Glomerular visceral epithelial cell (primary cell): Measurements from ENCODE around the gene CASQ2.
A peak's percentile ranks its signal among the peaks of the same experiment; 100 is the strongest.
"Not testable (repeated sequence)": the region's sequence is repeated elsewhere in the genome, so short reads cannot be mapped to it uniquely, and the experiment has no call there.

Source experiments
- DNase-seq: peaks from one replicate; pipeline ENCODE4 v3.0.0-alpha.2; 2016; ENCODE audit errors: extremely low spot score

The CASQ2 gene

GRCh38 chr1:115781343-115781742 is 12.8 kb upstream of the CASQ2 start:
- DNase-seq, result peak; percentile 51

- not testable (repeated sequence) for DNase-seq
These were observed 12.1 kb upstream of the CASQ2 start for GRCh38 chr1:115780655-115781054.

- not testable (repeated sequence) for DNase-seq
These were observed 10.6 kb upstream of the CASQ2 start for GRCh38 chr1:115779075-115779474.

DNA sequence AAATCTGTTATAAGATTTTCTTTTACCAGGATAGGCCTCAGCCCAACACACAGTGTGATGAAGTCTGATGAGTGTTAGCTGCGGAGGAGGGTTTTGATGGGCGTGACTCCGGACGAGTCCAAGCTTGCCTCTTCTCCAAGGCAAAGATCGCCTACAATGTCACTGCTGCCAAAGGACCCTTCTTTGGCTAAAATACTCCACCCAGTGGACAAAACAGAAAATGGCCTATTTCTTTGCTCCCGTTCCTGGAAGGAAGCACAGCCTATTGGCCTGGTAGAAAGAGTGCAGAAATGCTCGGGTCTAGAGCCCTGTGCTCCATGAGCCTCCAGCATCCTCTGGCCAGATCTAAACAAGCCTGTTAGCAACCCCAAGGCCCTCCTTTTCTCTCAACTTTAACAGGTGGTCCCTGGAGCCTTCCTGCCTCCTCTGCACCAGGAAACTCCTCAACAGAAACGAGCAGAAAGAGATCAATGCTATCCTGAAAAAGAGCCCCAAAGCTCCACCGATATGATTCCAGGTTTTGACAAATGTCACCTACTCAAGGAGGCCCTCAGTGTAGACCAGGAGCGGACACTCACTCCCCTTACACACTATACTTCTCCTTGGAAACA is 3.4 kb upstream of the CASQ2 start:
- peak; percentile 82 for DNase-seq

DNA sequence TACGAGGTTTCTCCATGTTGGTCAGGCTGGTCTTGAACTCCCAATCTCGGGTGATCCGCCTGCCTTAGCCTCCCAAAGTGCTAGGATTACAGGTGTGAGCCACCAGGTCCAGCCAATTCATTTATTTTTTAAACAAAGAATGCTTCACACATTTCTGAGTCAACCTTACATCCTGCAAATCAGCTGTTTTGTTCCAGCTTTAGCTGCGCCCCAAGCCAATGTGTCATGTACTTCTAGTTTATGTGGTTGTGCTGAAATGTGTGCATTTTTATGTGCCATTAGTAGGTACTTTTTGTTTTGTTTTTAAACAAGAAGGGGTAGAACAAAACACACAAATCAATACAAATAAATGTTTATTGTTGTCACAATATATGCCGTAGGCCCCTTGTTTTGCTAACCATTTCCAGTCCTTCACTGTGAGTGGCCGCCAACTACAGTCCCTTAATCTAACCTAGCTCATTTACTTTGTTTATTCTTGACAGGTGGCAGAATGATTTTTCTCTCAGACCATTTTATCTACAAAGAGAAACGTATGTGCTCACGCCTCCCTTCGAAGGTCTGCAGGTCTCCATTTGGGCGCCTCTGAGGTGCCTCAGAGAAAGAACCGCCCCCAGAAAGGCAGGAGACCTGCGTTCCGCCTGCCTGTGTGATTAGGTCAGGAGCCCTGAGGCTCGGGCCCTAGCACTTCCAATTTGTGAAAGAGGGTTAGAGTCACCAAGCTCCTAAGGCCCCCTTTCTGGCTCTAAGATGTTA is 2.8 kb upstream of the CASQ2 start:
- no peak for DNase-seq

GRCh38 chr1:115767403-115767802 is 1.1 kb downstream of the CASQ2 start:
- DNase-seq, result no peak

DNA sequence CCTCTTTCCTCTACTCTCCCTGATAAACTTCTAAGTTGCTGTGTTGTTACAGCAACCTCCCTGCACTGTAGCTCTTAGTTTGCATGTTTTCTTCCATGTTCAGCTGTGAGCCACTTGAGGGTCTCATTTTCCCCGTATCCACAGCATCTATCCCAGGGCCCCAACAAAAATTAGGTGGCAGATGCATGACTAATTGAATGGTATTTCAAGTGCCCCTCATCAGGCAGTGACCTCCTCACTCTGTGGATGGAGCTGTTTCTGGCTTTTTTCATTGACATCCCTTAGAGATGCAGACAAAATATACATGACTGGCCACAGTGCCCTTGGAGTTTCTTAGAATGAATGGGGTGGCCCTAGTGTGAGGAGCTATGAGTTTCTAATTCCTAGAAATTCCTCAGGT is 3.4 kb downstream of the CASQ2 start:
- DNase-seq, result no peak

GRCh38 chr1:115764541-115764940 is 4.0 kb downstream of the CASQ2 start:
- peak; percentile 36 for DNase-seq

DNA sequence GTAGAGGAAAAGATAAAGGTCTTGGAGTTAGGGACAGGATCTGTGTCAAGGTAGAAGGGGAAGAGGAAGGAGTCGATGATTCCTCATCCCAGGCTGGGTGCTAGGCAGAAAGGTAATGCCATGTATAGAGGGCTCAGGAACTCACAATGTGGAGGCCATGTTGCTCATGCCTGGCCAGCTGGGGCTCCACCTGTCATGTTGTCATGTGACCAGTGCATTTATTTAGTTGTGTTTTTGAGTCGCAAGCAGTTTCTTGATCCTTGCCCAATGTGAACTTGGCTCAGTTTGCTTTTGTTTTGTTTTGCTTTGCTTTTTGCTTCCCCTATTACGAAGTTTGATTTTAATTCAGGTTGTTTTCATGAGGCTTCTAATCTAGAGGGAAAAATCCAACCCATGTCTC is 5.7 kb downstream of the CASQ2 start:
- DNase-seq, result no peak

DNA sequence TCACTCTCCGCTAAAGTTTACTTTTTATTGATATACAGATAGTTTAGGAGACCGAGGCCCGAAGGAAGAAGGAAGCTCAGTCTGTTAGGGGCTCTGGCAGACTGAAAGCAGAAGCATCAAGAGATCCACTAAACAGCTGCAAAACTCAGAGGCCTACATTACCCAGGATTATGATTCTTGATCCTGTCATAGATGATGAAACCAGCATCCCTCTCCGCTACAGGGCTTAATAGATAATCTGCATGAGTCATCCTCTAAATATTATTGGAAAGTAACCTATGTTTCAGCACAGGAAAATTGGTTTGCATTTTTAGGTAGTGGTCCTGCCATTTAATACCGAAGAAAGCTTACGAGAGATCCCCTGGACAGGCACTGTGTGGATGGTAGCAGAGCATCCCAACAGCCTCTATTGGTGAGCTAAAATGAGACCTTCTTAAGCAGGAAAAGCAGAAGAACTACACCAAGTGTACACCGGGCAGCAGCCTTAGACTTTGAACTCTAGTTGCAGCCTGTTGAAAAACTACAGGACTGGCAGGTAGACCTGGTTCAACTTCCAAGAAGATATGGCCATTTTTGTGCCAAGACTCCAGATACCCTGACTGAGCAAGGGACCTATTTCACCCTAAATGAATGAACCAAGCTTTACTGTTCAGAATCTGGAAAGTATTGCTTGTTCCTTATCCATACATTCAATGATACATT is 6.8 kb downstream of the CASQ2 start:
- DNase-seq, result no peak

- no peak for DNase-seq
These were observed 10.7 kb downstream of the CASQ2 start for GRCh38 chr1:115757856-115758255.

GRCh38 chr1:115757326-115757725 is 11.2 kb downstream of the CASQ2 start:
- no peak for DNase-seq

DNA sequence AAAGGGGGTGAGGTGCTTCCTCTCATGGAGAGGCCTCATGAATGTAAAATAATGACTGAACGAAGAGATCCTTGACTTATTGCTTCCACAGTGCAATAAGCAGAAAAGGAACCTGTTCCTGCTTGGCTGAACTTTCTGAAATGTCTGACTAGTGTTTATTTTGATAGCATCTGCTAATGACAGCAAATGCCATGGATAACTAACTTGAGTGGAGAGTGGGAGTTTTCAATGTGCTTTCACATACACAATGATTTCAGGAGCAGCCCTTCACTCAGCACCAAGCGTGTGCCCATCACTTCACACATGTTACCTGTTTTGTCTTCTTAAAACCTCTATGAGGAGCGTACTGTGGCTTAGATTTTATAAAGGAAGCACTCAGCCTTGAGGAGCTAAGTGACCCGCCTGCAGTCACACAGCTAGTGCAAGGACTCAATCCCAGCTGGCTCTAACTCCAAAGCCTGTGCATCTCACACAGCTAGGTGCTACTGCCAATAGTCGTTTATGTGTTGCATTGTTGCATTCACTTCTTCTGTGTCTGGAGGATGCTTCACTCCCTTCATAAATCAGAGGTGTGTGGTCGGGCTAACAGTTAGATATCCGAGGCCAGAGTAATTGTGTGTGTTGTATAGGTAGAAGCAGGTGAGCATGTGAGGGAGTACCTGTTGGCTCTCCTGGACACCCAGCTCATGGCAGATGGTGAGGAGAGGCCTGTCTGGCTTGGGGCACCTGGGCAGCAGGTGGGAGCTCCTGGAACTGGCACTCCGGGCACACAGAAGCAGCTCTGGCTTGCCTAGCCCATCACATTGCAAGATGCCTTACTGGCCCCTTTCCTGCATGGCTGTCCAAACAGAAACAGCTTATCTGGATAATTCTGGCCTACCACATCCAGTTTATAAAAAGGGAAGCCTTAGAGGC is 12.8 kb downstream of the CASQ2 start:
- no peak for DNase-seq

DNA sequence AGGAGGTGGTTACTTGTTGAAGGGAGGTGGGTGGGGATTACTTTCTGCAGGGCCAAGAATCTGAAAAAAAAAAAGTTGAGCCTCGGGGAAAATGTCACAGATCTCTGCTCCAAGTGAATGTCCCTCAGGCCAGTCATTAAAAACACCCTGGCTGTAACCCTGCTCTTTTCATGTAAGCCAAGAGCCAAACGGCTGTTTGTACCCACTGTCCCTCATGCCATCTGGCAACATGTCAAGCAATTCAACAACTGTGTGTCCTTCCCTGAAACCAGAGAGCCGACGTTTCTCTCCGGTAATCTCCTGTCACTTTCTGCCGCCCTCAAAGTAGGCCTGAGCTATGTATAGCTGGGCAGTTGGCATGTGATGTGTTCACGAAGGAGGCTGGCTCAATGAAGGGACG is 14.7 kb downstream of the CASQ2 start:
- DNase-seq, result no peak

DNA sequence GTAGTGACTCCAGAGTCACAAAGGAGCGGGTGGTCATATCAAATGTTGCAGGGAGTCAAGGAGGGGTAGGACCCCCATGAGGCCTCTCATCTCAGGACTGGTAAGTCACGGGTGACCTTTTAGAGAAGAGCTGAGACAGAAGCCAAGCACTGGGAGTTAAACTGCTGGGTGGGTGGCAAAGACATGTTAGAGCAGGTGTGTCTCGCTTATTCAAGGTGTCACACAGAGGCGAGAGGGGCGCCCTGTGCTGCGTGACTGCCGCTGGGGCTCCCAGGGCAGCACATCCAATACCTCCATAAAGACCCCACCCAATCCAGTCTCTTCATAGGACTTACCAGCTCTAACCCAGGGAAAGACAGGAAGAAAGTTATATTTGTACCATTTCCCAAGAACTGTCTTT is 15.2 kb downstream of the CASQ2 start:
- no peak for DNase-seq

DNA sequence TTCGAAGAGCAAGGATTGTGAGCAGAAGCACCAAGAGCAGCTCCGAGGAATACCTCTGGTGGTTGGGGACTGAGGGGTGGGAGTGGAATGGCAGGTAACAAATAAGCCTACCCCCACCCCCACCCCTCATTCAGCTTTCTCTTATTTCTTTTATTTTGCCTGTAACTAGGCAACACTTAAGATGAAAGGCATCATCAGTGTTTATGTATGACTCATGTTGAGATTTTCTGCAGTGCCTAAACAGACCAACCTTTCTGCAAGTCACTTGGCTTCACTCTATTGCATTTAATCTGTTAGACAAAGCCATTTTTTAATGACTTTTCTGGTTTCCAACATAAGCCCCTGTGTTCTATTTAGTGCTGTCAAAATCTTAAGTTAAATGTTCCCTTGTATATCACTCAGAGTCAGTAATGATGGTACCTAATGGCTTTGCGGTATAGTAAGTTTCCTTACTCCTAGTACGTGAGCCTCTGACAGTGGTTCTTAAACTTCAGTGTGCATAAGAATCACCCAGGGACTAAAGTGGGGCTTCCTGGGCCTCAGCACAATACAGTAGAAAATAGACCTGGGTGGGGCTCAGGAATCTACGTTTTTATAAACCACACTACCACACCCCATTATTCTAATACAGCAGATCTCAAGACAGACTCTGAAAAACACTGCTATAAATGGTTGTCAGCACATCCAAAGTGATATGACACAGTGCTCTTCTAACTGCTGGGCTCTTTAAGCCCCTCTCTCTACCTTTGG is 19.9 kb downstream of the CASQ2 start:
- DNase-seq, result peak; percentile 35

GRCh38 chr1:115746021-115746690 is 22.4 kb downstream of the CASQ2 start:
- DNase-seq, result no peak

GRCh38 chr1:115744646-115745275 is 23.8 kb downstream of the CASQ2 start:
- no peak for DNase-seq

- DNase-seq, result no peak
These were observed 27.7 kb downstream of the CASQ2 start for GRCh38 chr1:115740811-115741210.

GRCh38 chr1:115732316-115732715 is 36.2 kb downstream of the CASQ2 start:
- no peak for DNase-seq
